ENCODE results near the gene IL17REL. TPM values are rescaled to one million over a fixed set of nuclear protein-coding genes. Genes with fewer than 3 reads are reported as not detected.

IL17REL gene
- total and polyA plus RNA-seq, 2 of the 13 experiments (the other 11 are each of a cell fraction or from before 2014, with no cell fraction given): not detected

DNA sequence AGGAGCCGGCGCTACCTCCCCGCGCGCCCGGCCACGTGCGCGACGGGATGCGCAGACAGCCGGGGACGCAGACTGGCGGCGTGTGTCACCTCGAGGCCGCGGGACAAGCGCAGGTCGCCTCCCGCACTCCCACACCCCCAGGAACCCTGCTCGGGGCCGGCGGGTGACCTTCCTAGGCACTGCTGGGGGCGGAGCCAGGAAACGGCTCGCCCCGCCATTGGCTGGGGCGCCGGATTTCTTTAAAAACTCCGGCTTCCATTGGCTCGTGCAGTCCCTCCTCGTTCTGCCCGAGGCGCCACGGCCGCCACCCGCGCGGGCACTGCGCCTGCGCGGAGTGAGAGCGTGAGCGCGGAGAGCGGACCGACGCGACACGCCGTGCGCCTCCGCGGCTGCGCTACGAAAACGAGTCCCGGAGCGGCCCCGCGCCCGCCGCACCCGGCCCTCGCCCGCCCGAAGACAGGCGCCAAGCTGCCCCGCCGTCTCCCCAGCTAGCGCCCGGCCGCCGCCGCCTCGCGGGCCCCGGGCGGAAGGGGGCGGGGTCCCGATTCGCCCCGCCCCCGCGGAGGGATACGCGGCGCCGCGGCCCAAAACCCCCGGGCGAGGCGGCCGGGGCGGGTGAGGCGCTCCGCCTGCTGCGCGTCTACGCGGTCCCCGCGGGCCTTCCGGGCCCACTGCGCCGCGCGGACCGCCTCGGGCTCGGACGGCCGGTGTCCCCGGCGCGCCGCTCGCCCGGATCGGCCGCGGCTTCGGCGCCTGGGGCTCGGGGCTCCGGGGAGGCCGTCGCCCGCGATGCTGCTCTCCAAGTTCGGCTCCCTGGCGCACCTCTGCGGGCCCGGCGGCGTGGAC lies 52.2 kb downstream of the IL17REL start, which contains the start of gene PIM3 (continued):
- TF ChIP-seq, protein P1, sequence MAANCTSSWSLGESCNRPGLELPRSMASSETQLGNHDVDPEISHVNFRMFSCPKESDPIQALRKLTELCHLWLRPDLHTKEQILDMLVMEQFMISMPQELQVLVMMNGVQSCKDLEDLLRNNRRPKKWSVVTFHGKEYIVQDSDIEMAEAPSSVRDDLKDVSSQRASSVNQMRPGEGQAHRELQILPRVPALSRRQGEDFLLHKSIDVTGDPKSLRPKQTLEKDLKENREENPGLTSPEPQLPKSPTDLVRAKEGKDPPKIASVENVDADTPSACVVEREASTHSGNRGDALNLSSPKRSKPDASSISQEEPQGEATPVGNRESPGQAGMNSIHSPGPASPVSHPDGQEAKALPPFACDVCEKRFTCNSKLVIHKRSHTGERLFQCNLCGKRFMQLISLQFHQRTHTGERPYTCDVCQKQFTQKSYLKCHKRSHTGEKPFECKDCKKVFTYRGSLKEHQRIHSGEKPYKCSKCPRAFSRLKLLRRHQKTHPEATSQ (CRISPR knock-in tag; IDR thresholded peaks at IDR 0.05; ENCODE audit: borderline replicate concordance): no peak
- TF ChIP-seq CENPT (CRISPR knock-in tag; IDR thresholded peaks at IDR 0.05; ENCODE audit: low read depth) (peak; percentile 68; the same call in 1 of the 2 replicates), ZNF337 (CRISPR knock-in tag; IDR thresholded peaks at IDR 0.05; ENCODE audit: borderline replicate concordance, low read depth) (no peak), CEBPG (CRISPR knock-in tag; IDR thresholded peaks at IDR 0.05) (no peak), RXRA (CRISPR knock-in tag; IDR thresholded peaks at IDR 0.05) (peak; percentile 67), TSC22D2 (CRISPR knock-in tag; IDR thresholded peaks at IDR 0.05; ENCODE audit: borderline replicate concordance) (no peak; the same call in 1 of the 2 replicates), SAP130 (CRISPR knock-in tag; IDR thresholded peaks at IDR 0.05; ENCODE audit: low read depth) (peak; percentile 86), ZNF253 (CRISPR knock-in tag; IDR thresholded peaks at IDR 0.05; ENCODE audit: borderline replicate concordance) (peak; percentile 76; the same call in 1 of the 2 replicates), ZNF264 (CRISPR knock-in tag; IDR thresholded peaks at IDR 0.05) (no peak), ZNF432 (CRISPR knock-in tag; IDR thresholded peaks at IDR 0.05; ENCODE audit: borderline replicate concordance) (no peak), CBX5 (CRISPR knock-in tag; IDR thresholded peaks at IDR 0.05; ENCODE audit: borderline replicate concordance) (no peak), SIN3A (IDR thresholded peaks at IDR 0.05; ENCODE audit: borderline replicate concordance, low read depth, low read length) (peak; percentile 91), ZBTB1 (CRISPR knock-in tag; IDR thresholded peaks at IDR 0.05; ENCODE audit: borderline replicate concordance) (no peak), NKX3-1 (CRISPR knock-in tag; IDR thresholded peaks at IDR 0.05) (peak; percentile 69; the same call in 1 of the 2 replicates), SPEN (CRISPR knock-in tag; IDR thresholded peaks at IDR 0.05; ENCODE audit: low read depth) (peak; percentile 78), GTF3A (CRISPR knock-in tag; conservative IDR thresholded peaks at IDR 0.05) (no peak), CHD2 (IDR thresholded peaks at IDR 0.05; ENCODE audit: low read depth, low read length) (peak; percentile 80), MBNL3 (CRISPR knock-in tag; conservative IDR thresholded peaks at IDR 0.05) (no peak)
- TF ChIP-seq, protein P2, sequence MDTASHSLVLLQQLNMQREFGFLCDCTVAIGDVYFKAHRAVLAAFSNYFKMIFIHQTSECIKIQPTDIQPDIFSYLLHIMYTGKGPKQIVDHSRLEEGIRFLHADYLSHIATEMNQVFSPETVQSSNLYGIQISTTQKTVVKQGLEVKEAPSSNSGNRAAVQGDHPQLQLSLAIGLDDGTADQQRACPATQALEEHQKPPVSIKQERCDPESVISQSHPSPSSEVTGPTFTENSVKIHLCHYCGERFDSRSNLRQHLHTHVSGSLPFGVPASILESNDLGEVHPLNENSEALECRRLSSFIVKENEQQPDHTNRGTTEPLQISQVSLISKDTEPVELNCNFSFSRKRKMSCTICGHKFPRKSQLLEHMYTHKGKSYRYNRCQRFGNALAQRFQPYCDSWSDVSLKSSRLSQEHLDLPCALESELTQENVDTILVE (CRISPR knock-in tag; IDR thresholded peaks at IDR 0.05): 0 out of 2 replicates have a peak, but pooled peaks have one; percentile 32
- TF ChIP-seq, protein P3, sequence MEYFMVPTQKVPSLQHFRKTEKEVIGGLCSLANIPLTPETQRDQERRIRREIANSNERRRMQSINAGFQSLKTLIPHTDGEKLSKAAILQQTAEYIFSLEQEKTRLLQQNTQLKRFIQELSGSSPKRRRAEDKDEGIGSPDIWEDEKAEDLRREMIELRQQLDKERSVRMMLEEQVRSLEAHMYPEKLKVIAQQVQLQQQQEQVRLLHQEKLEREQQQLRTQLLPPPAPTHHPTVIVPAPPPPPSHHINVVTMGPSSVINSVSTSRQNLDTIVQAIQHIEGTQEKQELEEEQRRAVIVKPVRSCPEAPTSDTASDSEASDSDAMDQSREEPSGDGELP (IDR thresholded peaks at IDR 0.05; ENCODE audit: borderline replicate concordance, low read depth): no peak; the same call in 1 of the 2 replicates
- TF ChIP-seq, protein P4, sequence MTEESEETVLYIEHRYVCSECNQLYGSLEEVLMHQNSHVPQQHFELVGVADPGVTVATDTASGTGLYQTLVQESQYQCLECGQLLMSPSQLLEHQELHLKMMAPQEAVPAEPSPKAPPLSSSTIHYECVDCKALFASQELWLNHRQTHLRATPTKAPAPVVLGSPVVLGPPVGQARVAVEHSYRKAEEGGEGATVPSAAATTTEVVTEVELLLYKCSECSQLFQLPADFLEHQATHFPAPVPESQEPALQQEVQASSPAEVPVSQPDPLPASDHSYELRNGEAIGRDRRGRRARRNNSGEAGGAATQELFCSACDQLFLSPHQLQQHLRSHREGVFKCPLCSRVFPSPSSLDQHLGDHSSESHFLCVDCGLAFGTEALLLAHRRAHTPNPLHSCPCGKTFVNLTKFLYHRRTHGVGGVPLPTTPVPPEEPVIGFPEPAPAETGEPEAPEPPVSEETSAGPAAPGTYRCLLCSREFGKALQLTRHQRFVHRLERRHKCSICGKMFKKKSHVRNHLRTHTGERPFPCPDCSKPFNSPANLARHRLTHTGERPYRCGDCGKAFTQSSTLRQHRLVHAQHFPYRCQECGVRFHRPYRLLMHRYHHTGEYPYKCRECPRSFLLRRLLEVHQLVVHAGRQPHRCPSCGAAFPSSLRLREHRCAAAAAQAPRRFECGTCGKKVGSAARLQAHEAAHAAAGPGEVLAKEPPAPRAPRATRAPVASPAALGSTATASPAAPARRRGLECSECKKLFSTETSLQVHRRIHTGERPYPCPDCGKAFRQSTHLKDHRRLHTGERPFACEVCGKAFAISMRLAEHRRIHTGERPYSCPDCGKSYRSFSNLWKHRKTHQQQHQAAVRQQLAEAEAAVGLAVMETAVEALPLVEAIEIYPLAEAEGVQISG (CRISPR knock-in tag; IDR thresholded peaks at IDR 0.05): peak; percentile 66; the same call in 1 of the 2 replicates
- TF ChIP-seq, protein P5, sequence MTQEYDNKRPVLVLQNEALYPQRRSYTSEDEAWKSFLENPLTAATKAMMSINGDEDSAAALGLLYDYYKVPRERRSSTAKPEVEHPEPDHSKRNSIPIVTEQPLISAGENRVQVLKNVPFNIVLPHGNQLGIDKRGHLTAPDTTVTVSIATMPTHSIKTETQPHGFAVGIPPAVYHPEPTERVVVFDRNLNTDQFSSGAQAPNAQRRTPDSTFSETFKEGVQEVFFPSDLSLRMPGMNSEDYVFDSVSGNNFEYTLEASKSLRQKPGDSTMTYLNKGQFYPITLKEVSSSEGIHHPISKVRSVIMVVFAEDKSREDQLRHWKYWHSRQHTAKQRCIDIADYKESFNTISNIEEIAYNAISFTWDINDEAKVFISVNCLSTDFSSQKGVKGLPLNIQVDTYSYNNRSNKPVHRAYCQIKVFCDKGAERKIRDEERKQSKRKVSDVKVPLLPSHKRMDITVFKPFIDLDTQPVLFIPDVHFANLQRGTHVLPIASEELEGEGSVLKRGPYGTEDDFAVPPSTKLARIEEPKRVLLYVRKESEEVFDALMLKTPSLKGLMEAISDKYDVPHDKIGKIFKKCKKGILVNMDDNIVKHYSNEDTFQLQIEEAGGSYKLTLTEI (CRISPR knock-in tag; conservative IDR thresholded peaks at IDR 0.05): no peak

Measured in HepG2 (cell line).